ENCODE measurements around the gene DPCD.

DPCD gene

GRCh38 chr10:101587725-101588653, at the start of gene DPCD, which contains the start of gene POLL:
DPCD (plus strand) TSS chr10:101588321; CDS start chr10:101588337, 16 bp downstream.
POLL (minus strand) TSS chr10:101588257; CDS start chr10:101587360, 897 bp downstream.
- peak; percentile 80 for DNase-seq

GRCh38 chr10:101538446-101538845, 49.7 kb upstream of the DPCD start:
- DNase-seq, result no peak

- no peak for DNase-seq
These were observed 42.2 kb upstream of the DPCD start for GRCh38 chr10:101545898-101546297.

GRCh38 chr10:101550965-101551364, 37.2 kb upstream of the DPCD start:
- DNase-seq, result no peak

- DNase-seq, result no peak
These were observed 35.7 kb upstream of the DPCD start for GRCh38 chr10:101552442-101552841.

- DNase-seq, result no peak
These were observed 30.6 kb upstream of the DPCD start for GRCh38 chr10:101557541-101557940.

GRCh38 chr10:101558204-101558603, 29.9 kb upstream of the DPCD start:
- DNase-seq, result no peak

GRCh38 chr10:101558671-101559595, 29.2 kb upstream of the DPCD start:
- no peak for DNase-seq

- no peak for DNase-seq
These were observed 28.4 kb upstream of the DPCD start for GRCh38 chr10:101559596-101560297.

GRCh38 chr10:101560298-101561067, 27.6 kb upstream of the DPCD start:
- no peak for DNase-seq

GRCh38 chr10:101561068-101561915, 26.8 kb upstream of the DPCD start:
- no peak for DNase-seq

GRCh38 chr10:101562231-101562630, 25.9 kb upstream of the DPCD start:
- no peak for DNase-seq

- no peak for DNase-seq
These were observed 25.1 kb upstream of the DPCD start for GRCh38 chr10:101563007-101563406.

- no peak for DNase-seq
These were observed 24.6 kb upstream of the DPCD start for GRCh38 chr10:101563497-101564040.

GRCh38 chr10:101564490-101564991, 23.6 kb upstream of the DPCD start:
- DNase-seq, result no peak

GRCh38 chr10:101565370-101565900, 22.7 kb upstream of the DPCD start:
- no peak for DNase-seq

- DNase-seq, result no peak
These were observed 22.2 kb upstream of the DPCD start for GRCh38 chr10:101565936-101566332.

- no peak for DNase-seq
These were observed 21.6 kb upstream of the DPCD start for GRCh38 chr10:101566333-101567164.
